HG03571 (cell line): ENCODE results near the gene LRRTM4.
"Not testable (repeated sequence)": the region's sequence is repeated elsewhere in the genome, so short reads cannot be mapped to it uniquely, and the experiment has no call there.

ENCODE experiments used
- ATAC-seq: cut with Tn5 transposase; IDR thresholded peaks from one replicate; pipeline ENCODE4 v1.9.1; 2021; ENCODE audit not compliant: unreplicated experiment

LRRTM4 gene

GRCh38 chr2:77088424-77088823 lies 433.8 kb downstream of the LRRTM4 start:
- ATAC-seq, result not testable (repeated sequence)

- ATAC-seq, result no peak
Measured at GRCh38 chr2:77087987-77088414, 434.2 kb downstream of the LRRTM4 start.

- ATAC-seq, result no peak
Measured at GRCh38 chr2:77086478-77086877, 435.7 kb downstream of the LRRTM4 start.

GRCh38 chr2:77086051-77086450 lies 436.1 kb downstream of the LRRTM4 start:
- no peak for ATAC-seq

- ATAC-seq, result no peak
Measured at GRCh38 chr2:77085561-77085960, 436.6 kb downstream of the LRRTM4 start.

GRCh38 chr2:77081597-77081996 lies 440.6 kb downstream of the LRRTM4 start:
- ATAC-seq, result no peak

GRCh38 chr2:77064324-77064723 lies 457.9 kb downstream of the LRRTM4 start:
- ATAC-seq, result no peak

- ATAC-seq, result no peak
Measured at GRCh38 chr2:77054938-77055337, 467.2 kb downstream of the LRRTM4 start.

GRCh38 chr2:77046339-77046738 lies 475.8 kb downstream of the LRRTM4 start:
- no peak for ATAC-seq

- not testable (repeated sequence) for ATAC-seq
Measured at GRCh38 chr2:77045456-77045855, 476.7 kb downstream of the LRRTM4 start.

- ATAC-seq, result no peak
Measured at GRCh38 chr2:77034445-77034844, 487.7 kb downstream of the LRRTM4 start.

GRCh38 chr2:77029237-77029636 lies 492.9 kb downstream of the LRRTM4 start:
- ATAC-seq, result not testable (repeated sequence)

- no peak for ATAC-seq
Measured at GRCh38 chr2:77028032-77028600, 494.1 kb downstream of the LRRTM4 start.

- no peak for ATAC-seq
Measured at GRCh38 chr2:77025714-77026113, 496.5 kb downstream of the LRRTM4 start.

- ATAC-seq, result no peak
Measured at GRCh38 chr2:77021161-77021560, 501.0 kb downstream of the LRRTM4 start.

GRCh38 chr2:77018219-77018618 lies 504.0 kb downstream of the LRRTM4 start:
- ATAC-seq, result no peak

- ATAC-seq, result no peak
Measured at GRCh38 chr2:77017355-77017745, 504.8 kb downstream of the LRRTM4 start.

- ATAC-seq, result no peak
Measured at GRCh38 chr2:77016443-77017354, 505.5 kb downstream of the LRRTM4 start.

GRCh38 chr2:77013953-77014352 lies 508.2 kb downstream of the LRRTM4 start:
- ATAC-seq, result no peak

GRCh38 chr2:77013457-77013856 lies 508.7 kb downstream of the LRRTM4 start:
- ATAC-seq, result no peak

- ATAC-seq, result no peak
Measured at GRCh38 chr2:77009307-77009706, 512.9 kb downstream of the LRRTM4 start.

- ATAC-seq, result no peak
Measured at GRCh38 chr2:77008853-77009252, 513.3 kb downstream of the LRRTM4 start.
